ENCODE data around the gene APBB2.

The APBB2 gene

GRCh38 chr4:41200486-41201017 is 13.8 kb downstream of the APBB2 start:
- H3K4me3 ChIP-seq (ENCODE audit: low read depth, low read length) = no peak overlapping the region
- DNase-seq (ENCODE audit: low read depth) = no peak
- in situ Hi-C loops (cut with HindIII; ENCODE audit: low sequenced_read_pairs) = no loop called here
- TF ChIP-seq, protein P1, sequence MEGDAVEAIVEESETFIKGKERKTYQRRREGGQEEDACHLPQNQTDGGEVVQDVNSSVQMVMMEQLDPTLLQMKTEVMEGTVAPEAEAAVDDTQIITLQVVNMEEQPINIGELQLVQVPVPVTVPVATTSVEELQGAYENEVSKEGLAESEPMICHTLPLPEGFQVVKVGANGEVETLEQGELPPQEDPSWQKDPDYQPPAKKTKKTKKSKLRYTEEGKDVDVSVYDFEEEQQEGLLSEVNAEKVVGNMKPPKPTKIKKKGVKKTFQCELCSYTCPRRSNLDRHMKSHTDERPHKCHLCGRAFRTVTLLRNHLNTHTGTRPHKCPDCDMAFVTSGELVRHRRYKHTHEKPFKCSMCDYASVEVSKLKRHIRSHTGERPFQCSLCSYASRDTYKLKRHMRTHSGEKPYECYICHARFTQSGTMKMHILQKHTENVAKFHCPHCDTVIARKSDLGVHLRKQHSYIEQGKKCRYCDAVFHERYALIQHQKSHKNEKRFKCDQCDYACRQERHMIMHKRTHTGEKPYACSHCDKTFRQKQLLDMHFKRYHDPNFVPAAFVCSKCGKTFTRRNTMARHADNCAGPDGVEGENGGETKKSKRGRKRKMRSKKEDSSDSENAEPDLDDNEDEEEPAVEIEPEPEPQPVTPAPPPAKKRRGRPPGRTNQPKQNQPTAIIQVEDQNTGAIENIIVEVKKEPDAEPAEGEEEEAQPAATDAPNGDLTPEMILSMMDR (IDR thresholded peaks at IDR 0.05; ENCODE audit: low read depth, low read length, missing control alignments) = no peak

DNA sequence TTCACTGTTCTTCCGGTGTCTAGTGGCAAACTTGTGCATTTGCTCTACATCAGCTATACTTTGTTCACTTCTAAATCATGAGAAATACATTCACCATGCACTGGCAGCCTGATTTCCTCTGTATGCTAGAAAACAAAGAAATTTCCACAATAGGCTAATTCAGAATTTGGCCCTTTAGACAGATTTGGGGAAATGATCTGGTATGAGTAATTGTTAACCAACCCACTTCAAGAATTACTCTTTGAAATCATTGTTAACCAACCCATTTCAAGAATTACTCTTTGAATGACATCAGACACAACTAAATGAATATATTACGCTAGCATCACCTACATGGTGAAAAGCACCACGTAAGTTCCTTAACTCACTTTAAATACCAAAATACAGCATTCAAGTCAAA is 14.6 kb downstream of the APBB2 start:
- in situ Hi-C loops (cut with HindIII; ENCODE audit: low sequenced_read_pairs) = no loop called here
- H3K4me3 ChIP-seq (ENCODE audit: low read depth, low read length) = no peak overlapping the region
- TF ChIP-seq, protein P1 (IDR thresholded peaks at IDR 0.05; ENCODE audit: low read depth, low read length, missing control alignments) = no peak
- no peak for DNase-seq (ENCODE audit: low read depth)

- in situ Hi-C loops (cut with HindIII; ENCODE audit: low sequenced_read_pairs) = no loop called here
- H3K4me3 ChIP-seq (ENCODE audit: low read depth, low read length) = no peak overlapping the region
- TF ChIP-seq, protein P1 (IDR thresholded peaks at IDR 0.05; ENCODE audit: low read depth, low read length, missing control alignments) = no peak
Measured at GRCh38 chr4:41197996-41198395, 16.3 kb downstream of the APBB2 start.

DNA sequence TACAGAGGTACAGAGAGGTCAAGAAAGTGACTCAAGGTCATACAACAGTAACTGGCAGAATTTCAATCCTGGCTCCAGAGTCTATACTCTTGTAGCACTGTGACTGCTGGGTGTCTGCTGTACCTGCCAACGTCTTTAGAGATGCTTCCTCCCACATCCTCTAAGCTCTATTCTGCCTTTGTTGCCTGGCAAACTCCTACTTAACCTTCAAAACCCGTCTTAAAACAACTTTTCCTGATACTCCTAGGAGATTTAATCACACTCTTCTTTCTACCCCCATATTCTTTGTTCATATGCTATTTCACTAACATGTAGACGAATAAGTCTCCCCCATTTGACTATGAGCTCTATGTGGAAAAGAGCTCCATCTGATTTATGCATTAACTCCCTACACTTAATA is 16.8 kb downstream of the APBB2 start:
- in situ Hi-C loops (cut with HindIII; ENCODE audit: low sequenced_read_pairs) = no loop called here
- no peak overlapping the region for H3K4me3 ChIP-seq (ENCODE audit: low read depth, low read length)
- DNase-seq (ENCODE audit: low read depth) = no peak
- TF ChIP-seq, protein P1 (IDR thresholded peaks at IDR 0.05; ENCODE audit: low read depth, low read length, missing control alignments) = no peak

More at GRCh38 chr4:41197996-41198395, 16.3 kb downstream of the APBB2 start:
- DNase-seq (ENCODE audit: low read depth) = no peak

GRCh38 chr4:41196633-41197332 is 17.6 kb downstream of the APBB2 start:
- DNase-seq (ENCODE audit: low read depth) = no peak
- no peak overlapping the region for H3K4me3 ChIP-seq (ENCODE audit: low read depth, low read length)
- in situ Hi-C loops (cut with HindIII; ENCODE audit: low sequenced_read_pairs) = no loop called here
- TF ChIP-seq, protein P1 (IDR thresholded peaks at IDR 0.05; ENCODE audit: low read depth, low read length, missing control alignments) = no peak

GRCh38 chr4:41192136-41192535 is 22.2 kb downstream of the APBB2 start:
- in situ Hi-C loops (cut with HindIII; ENCODE audit: low sequenced_read_pairs) = no loop called here
- TF ChIP-seq, protein P1 (IDR thresholded peaks at IDR 0.05; ENCODE audit: low read depth, low read length, missing control alignments) = no peak
- no peak overlapping the region for H3K4me3 ChIP-seq (ENCODE audit: low read depth, low read length)
- DNase-seq (ENCODE audit: low read depth) = no peak
